Fibroblast of the aortic adventitia (primary cell): ENCODE results near the gene ZNF628. TPM values are rescaled to one million over a fixed set of nuclear protein-coding genes. Genes with fewer than 3 reads are reported as not detected.

Experiments used
- DNase-seq: peaks from one replicate; pipeline ENCODE4 v3.0.0-alpha.2; 2010; ENCODE audit warnings: low read depth
- H3K4me3 ChIP-seq: 2 replicates; pipeline ENCODE4 v1.5.1; 2011; ENCODE audit warnings: low read depth, mild to moderate bottlenecking, control low read depth, low read length, moderate library complexity
- total RNA-seq: library from RNA; depleted of rRNA; stranded (reverse); fragments of >200 nt; gene quantifications from 2 replicates; pipeline ENCODE4 v1.2.3, GENCODE V29; 2012; ENCODE audit warnings: low replicate concordance
- TF ChIP-seq, protein P1 (sequence below): IDR thresholded peaks from 2 replicates; pipeline ENCODE4 v1.5.1; 2011; ENCODE audit warnings: mild to moderate bottlenecking, low read length, control low read depth, inconsistent platforms; ENCODE audit not compliant: insufficient read depth

ZNF628 gene
- total RNA-seq, 1 donor, result 3.8 TPM

DNA sequence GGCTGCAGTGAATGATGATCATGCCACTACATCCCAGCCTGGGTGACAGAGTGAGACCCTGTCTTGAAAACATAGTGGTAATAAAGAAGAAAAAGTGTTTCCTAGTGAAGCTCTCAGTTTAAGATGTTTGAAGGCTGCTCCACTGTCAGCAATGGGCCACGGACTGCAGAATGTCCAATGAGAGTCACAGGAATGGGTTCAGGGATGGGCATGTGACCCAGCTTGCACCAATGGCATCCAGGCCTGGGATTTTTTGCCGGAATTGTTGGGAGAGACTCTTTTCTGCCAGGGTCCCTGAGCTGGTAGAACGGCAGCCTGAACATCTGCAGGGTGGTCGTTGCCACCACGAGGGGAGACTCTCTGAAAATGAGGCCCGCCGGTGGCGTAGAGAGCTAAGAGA, 39.6 kb upstream of the ZNF628 start:
- TF ChIP-seq, protein P1, sequence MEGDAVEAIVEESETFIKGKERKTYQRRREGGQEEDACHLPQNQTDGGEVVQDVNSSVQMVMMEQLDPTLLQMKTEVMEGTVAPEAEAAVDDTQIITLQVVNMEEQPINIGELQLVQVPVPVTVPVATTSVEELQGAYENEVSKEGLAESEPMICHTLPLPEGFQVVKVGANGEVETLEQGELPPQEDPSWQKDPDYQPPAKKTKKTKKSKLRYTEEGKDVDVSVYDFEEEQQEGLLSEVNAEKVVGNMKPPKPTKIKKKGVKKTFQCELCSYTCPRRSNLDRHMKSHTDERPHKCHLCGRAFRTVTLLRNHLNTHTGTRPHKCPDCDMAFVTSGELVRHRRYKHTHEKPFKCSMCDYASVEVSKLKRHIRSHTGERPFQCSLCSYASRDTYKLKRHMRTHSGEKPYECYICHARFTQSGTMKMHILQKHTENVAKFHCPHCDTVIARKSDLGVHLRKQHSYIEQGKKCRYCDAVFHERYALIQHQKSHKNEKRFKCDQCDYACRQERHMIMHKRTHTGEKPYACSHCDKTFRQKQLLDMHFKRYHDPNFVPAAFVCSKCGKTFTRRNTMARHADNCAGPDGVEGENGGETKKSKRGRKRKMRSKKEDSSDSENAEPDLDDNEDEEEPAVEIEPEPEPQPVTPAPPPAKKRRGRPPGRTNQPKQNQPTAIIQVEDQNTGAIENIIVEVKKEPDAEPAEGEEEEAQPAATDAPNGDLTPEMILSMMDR, result no peak
- DNase-seq, result no peak
- H3K4me3 ChIP-seq, result no peak overlapping the region

GRCh38 chr19:55437410-55437809, 39.0 kb upstream of the ZNF628 start:
- peak; percentile 63 for DNase-seq
- H3K4me3 ChIP-seq, result no peak overlapping the region
- TF ChIP-seq, protein P1, result no peak

DNA sequence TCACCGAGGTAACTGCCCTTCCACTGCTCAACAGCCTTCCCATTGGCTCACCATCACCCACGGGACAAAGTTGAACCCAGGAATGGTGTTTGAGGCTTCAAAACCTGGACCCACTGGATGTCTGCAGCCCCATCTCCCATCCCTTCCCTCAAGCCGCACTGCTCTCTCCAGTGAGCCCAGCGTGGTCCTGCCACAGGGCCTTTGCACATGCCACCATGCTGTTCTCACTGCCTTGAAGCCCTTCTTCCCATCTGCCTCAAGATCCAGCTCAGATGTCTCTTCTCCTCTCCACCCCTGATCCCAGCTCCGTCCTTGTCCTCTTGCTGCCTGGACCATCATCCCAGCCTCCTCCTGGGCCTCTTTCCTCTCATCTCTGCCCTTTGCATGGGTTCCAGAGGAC, 37.4 kb upstream of the ZNF628 start:
- H3K4me3 ChIP-seq, result no peak overlapping the region
- no peak for DNase-seq
- TF ChIP-seq, protein P1, result no peak

- no peak overlapping the region for H3K4me3 ChIP-seq
- TF ChIP-seq, protein P1, result no peak
- no peak for DNase-seq
Measured at GRCh38 chr19:55440411-55441105, 35.9 kb upstream of the ZNF628 start.

- DNase-seq, result no peak
- no peak overlapping the region for H3K4me3 ChIP-seq
- TF ChIP-seq, protein P1, result no peak
Measured at GRCh38 chr19:55441319-55441691, 35.1 kb upstream of the ZNF628 start.

DNA sequence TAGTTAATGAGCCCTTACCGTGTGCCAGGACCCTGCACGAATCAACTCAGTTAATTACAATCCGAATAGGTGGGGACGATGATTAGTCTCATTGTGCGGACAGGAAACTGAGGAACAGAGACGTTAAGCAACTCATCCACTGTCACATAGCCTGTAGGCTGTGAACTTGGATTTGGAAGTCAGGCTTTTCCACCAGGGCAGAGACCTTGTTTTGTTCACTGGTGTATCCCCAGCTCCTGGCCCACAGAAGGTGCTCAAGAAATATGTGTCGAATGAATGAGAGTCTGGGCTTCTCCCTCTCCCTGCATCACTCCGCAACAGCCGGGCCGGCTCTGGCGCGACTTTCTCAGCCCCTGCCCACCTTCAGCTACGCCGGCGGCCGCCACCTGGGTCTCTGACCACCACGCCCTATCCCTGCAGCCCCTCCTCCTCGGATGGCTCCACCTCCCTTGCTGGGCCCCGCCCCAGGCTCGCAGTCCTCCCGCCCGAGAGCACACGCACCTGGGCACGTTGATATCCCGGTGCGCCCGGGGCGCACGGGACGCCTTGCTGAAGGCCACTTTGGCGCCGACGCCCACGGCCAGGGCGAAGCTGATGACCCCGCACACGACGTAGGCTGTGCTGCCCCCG, 34.6 kb upstream of the ZNF628 start:
- TF ChIP-seq, protein P1, result no peak
- DNase-seq, result no peak
- no peak overlapping the region for H3K4me3 ChIP-seq
